GM19025 (cell line): ENCODE results near the gene GNB1.

Source experiments
- ATAC-seq: cut with Tn5 transposase; IDR thresholded peaks from one replicate; pipeline ENCODE4 v1.9.1; 2021; ENCODE audit warnings: mild to moderate bottlenecking, low read depth, moderate library complexity; ENCODE audit not compliant: unreplicated experiment

Gene GNB1

DNA sequence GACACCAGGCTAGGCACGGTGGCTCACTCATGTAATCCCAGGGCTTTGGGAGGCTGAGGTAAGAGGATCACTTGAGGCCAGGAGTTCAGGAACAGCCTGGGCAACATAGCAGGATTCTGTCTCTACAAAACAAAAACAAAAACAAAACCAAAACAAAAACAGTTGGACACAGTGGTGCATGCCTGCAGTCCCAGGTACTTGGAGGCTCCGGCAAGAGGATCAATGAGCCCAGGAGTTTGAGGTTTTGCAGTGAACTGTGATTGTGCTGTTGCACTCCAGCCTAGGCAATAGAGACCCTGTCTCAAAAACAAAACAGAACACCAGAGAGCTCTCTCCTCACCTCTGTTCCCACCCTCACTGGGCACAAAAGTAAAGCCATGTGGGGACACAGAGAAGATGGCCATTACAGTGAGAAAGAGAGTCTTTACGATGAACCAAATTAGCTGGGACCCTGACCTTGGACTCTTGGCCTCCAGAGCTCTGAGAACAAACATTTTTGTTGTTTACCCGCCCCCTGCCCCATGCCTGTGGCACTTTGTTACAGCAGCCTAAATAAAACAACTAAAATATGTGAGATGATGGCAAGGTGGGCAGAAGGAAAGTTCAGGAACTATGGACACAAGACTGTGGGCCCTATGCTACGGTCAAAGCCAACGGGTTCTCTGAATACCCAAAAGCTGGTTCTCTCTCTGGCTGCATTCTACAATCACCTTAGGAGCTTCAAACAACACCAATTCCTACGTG lies 122.5 kb downstream of the GNB1 start:
- ATAC-seq = no peak

DNA sequence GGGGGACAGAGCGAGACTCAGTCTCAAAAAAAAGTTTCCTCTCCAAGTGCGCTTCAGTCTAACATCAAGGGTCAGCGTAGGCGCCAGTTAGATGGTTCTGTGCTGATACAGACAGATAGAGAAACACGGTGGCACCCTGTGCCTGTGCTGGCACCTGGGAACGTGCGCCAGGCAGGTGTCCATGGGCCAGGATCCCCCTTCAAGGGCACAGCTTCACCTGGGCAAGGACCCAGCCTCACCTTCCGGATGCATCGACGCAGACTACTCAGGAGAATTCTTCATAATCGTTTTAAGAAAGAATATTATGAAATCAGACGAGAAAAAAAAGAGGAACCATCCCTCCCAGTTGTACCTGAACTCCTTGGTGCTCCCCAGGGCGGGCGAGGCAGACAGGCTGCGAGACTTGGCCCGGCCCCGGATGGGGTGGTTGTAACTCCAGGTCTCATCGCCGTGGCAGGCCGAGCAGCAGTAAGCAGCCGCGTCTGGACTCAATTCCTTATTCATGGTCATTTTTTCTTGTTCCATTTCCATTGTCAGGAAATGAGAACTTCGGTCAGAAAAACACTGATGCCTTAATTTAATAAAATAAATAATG lies 125.9 kb downstream of the GNB1 start:
- no peak for ATAC-seq

DNA sequence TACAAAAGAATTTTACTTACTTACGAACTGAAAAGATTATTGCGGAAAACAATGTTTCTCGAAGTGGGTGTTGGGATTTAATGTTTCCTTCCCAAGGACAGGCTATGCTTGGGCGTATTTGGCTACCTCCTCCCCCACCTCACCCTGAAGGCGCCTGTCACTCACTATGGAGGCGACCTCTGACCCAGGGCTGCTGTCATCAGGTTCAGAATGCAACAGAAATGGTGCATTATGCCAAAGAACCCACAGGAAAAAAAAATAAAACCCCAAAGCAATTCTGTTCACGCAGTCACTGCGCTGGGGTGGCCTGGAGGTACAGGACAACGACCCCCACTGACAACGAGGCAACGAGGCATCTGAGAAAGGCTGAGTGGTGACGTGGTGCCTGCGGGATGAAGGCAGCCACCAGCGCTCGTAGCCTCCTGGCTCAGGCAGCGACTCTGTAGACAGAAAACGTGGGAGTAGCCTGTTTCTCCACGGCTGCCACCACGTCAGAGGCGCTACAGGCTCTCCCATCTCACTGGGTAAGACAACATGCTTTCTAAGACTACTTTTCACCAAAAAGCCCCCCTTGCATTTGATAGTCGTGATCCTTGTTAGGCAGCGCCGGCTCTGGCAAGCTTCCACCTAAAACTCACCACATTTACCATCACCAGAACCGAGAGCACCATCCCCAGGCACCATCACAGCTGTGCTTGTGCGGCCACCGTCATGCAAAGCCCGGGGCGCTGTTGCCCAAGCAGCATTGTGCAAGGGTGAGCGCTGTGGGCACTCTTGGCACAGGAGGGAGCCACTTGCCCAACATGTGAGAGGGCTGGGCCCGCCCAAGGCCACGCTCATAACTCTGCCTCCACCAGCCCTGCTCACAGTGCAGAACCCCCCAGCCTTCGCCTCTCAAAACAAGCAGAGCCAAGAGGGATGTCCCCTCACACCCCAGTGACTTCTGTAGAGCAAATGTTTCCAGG lies 126.9 kb downstream of the GNB1 start:
- no peak for ATAC-seq

DNA sequence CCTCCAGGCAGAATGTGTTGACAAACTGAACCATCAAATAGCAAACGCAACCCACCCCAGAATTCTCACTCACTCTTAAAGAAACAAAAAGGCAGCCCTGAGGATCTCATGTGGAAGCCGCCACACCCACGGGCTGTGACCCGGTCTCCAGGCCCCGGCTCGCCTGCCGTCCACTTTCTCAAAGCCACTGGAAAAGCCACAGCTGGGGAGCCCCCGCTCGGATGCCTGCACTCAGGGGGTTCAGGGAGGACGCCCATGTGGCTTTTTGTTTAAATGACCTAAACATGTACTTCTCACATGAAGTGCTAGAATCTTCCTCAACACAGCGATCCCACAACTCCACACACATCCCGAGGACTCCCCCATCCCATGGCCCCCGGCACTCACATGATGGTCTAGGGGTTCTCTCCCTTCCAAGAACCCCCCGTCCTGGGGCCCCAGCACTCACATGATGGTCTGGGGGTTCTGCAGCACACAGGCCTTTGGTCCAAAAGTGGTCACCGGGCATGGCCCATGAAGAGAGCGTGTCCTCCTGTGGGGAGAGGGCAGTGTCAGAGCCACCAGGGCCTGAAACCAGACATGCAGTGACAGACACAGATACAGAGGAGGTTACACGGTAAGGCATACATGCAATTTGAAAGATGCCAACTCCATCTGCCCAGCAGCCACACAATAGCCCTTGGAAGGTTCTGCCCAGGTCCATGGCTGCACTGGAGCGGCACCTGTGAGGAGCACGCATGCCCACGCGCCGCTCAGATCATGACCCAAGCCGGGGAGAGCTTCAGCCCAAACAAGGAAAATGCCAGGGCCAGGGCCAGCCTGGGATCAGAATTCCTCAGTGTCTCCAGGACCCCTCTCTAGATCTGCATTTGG lies 129.1 kb downstream of the GNB1 start:
- ATAC-seq = no peak

DNA sequence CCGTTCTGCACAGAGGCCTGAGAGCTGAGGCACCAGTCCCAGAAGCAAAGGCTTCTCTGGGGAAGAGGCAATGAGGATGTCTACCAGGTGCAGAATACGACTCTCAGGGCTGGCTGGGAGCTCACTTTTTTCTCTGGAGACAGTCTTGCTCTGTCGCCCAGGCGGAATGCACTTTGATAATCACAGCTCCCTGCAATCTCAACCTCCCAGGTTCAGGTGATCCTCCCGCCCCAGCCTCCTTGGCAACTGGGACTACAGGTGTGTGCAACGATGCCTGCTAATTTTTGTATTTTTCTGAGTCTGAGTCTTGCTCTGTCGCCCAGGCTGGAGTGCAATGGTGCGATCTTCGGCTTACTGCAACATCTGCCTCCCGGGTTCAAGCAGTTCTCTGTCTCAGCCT lies 130.2 kb downstream of the GNB1 start:
- ATAC-seq = no peak

DNA sequence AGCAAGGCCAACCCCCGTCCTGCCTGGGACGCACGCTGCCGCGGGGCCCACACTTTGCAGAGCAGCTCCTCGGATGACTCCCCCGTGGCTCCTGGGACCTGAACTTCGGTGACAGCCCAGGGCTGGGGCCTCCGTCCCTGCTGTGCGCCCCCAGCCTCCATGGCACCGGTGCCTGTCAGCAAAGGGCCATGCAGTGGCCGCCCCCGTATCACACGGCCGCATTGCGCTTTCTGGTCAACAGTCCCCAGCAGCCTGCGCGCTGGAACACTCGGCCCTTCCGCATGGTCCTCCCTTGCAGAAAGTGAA lies 130.6 kb downstream of the GNB1 start:
- ATAC-seq = no peak

DNA sequence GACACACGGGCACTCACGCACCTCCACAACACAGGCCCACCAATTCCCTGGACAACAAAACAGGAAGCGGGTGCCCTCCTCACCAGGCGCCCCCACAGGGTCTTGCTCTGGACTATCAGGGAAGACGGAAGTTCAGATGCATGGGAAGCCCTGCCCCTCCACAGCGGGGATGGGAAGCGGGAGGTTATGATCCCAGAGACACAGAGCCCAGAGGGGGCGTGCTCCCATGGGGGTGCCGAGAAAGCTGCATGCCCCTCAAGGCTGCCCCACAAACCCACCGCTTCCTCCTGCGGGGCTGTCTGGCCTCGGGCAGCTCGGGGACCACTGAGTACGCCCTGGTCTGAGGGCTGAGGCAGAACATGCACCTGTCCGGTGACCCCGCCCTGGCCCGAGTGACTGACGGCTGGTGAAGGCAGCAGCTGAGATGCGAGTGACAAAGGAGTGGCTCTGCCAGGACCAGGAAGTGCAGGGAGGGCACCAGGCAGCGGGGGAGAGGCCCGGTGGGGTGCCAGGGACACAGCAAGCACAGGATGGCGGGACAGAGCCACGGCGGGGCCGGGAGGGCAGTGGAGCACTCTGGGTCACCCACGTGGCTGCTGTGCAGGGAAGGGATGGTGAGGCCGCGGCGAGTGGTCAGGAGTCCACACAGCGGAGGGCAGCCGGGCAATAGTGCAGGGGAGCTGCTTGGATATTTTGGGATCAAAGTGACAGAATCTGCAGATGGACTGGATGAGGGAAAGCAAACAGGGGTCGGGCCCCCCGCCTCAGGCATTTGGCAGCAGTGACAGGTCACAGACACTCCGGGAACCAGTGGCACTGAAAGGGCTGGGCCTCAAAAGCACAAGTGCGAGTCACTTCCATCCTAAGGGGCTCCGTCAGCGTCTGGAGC lies 131.2 kb downstream of the GNB1 start:
- no peak for ATAC-seq

DNA sequence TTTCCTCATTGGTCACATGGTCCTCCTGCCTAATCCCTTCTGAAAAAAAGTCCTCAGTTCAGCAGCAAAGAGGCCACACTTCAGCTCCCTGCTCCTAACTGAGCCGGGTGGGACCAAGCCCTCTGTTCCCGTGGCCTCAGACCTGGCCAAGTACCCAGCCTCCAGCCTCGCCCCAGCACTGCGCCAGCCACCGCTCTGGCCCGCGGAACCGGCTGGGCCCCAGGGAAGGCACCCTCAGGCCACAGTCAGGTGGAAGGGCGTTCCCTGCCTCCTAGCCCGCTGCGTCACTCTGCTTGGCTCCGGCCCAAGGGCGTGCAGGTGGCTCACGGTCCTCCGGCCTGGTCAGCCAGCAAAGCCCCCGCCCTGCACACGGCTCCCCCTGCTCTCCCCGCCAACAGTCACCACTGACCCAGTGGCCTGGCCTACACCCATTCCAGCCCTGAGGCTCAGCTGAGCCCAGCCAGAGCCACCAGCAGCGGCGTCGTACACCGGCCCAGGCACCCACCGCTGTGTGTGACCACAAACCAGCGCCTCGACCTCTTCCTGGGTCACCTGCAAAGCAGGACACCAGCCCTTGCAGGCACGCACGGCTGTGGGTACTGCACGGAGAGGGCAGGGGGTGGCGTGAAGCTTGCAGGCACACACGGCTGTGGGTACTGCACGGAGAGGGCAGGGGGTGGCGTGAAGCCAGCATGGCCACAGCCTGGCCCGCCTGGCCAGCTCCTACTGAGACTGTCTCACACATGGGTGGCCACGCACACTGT lies 132.0 kb downstream of the GNB1 start:
- no peak for ATAC-seq

DNA sequence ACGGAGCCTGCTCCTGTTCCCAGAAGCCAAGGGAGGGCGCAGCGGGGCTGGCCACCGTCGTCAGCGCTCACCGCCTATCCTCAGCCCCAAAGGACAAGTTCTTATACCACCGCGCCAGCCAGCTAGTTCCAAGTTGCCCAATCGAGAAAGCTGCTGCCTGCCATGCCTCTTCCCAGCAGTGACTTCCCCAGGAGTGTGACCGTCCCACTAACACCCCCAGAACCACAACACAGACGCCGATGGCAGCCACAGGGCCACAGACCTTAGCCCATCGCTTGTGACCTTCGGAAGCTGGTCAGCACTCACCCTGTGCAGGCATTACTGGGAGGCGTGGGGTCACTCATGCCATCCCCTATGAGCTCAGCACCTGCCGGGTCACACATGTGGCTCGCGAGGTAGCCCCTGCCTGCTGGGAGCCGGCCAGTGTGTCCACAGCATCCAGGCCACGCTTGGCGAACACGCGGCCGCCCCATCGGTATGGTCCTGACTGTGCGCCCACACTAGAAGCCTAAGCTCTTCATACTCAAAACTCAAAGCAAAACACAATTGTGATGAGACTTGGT lies 132.7 kb downstream of the GNB1 start:
- no peak for ATAC-seq

DNA sequence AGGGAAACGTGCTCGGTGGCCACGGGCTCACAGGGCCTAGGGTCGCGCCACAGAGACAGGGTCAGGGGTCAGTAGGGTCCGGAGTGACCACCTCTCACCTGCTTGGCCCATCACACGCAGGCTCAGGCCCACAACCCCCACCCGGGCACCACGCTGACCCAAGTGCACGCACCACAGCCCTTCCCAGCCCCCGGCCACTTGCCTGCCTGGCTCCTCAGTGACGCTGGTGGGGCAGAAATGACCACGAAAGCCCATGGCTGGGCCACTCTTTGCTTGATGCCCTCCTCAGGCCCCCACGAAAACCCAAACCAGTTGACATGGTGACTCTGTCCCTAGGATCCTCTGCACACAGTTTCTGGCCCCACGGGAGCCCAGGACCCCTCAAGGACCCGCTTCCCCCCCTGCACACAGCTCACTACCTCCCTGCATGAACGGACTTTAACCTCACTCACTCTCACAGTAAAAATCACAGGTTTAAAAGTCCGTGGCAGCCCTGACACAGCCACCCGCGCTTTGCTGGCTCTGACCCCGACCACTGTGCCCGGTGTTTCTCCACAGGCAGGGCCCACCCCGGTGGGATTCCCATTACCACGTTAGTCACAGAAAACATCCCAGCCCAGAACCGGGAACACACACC lies 133.3 kb downstream of the GNB1 start:
- ATAC-seq = no peak

DNA sequence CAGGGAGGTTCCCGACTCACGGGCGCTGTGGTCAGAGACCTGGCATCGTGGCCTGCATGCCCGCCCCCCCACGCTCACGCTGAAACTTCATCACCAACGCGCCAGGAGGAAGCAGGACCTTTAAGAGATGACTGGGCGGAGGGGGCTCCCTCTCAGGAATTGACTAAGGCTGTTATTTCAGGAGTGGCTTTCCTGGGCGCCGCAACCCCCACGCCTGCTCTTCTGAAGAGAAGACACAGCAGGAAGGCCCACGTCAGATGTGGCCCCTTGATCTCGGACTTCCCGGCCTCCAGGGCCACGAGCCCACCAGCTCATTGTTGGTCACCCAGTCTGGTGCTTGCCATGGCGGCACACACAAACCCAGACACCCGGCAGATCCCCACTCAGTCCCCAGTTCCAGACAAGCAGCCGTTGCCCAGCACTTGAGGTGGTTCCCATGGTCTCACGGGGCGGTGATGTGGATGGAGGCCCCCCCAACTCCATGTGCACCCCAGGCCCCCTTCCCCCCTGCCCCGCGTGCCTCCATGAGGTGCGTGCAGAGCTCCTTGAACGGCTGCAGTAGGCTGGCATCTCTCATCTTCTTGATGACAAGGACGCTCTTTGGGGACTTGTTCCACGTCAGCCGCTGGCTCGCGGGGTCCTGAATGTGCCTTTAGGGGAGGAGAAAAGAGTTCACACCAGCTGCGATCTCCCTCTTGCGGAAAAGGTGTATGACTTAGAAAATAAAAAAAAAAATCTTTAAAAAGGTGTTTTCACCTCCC lies 134.0 kb downstream of the GNB1 start:
- ATAC-seq = no peak

DNA sequence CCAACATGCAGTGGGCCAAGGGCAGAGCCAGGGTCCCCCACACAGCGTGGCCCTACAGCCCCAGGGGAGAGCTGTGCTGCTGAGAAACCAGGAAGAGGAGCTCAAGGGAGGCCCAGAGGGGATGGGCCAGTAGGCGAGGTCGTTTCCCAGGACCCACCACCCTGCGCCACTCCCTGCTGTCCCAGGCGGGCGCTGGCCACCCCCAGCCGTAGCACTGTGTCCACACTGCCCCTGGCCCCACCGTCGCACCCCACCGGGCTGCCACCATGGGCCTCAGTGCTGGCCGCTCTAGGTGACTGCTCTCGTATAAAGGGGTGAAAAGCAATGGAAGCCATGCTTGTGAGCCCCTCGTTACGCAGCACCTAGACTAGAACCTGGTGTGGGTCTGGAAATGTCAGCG lies 135.0 kb downstream of the GNB1 start:
- no peak for ATAC-seq

DNA sequence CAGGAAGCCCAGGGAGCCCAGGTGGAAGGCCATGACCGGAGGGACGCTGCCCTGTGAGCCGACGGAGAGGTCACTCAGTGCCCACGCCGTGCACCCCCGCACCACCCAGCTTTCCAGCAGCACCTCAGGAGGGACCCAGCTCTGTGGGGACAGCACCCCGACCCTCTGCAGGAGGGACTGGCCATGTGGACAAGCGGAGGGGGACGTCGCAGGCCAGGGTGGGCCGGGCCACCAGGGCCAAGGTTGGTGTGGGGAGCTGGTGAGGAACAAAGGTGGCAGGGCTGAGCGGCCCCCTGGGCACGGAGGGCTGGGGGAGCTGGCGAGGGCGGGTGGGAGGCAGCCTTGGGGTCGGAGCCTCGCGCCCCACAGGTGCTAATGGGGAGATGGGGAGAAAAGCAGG lies 135.5 kb downstream of the GNB1 start:
- no peak for ATAC-seq

DNA sequence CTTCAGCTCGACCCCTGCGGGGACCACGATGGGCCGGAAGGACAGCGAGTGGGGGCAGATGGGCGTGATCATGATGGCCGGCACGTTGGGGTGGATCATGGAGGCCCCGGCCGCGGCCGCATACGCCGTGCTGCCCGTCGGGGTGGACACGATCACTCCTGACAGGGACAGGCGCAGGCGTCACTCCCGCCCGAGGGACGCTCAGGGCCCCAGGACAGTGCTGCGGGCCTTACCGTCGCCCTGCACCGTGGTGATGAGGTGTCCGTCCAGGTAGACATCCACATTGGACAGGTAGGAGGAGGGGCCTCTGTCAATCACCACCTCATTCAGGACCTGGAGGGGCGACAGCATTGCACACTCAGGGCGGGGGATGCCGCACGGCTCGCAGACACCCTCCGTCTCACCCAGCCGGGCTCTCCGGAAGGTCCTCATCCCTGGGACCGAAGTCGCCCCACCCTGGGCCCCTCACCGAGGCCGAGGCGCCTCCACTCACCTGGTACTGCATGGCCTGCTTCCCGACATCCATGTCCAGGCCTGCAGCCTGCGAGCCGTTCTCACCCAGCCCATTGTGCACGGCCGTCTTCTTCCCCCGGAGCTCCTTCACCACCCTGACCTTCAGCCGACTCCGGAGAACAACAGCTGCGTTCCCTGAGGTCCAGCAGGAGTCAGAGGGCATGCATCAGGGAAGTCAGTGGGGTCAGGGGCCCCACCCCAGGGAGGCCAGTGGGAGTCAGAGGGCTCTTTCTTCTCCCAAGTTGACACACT lies 136.7 kb downstream of the GNB1 start:
- no peak for ATAC-seq

DNA sequence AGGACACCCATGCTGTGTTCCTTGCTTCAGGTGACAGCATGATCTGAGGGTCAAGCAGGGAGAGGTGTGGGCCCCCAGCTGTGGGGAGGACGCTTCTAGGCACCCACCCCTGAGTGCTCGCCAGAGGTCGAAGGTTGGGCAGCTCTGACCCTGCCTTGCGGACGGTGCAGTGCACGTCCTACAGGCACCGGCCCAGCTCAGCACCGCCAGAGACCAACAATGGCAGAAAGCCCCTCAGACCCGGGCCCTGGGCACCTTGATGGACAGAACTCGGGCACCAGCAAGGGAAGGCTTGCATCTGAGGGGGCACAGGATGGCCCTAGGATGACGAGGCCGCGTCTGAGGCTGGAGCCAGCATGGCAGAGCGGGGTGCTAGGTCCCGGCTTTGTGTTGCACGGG lies 137.3 kb downstream of the GNB1 start:
- no peak for ATAC-seq
